Liver (tissue), 9 donors: ENCODE measurements around the gene SMAD9. TPM values are rescaled to one million over a fixed set of nuclear protein-coding genes. Genes with fewer than 3 reads are reported as not detected.

Experiments
- DNase-seq: peaks from one replicate; pipeline ENCODE4 v3.0.0-alpha.2; 2017; ENCODE audit warnings: low spot score
- H3K27ac ChIP-seq, 2 donors: one replicate each; pipeline ENCODE4 v1.7.0; 2013; ENCODE audit warnings: inconsistent platforms in 2 of 2, low read length in 2 of 2, control low read depth in 1 of 2, low read depth in 1 of 2, mild to moderate bottlenecking in 1 of 2
- H3K27me3 ChIP-seq, 4 donors: one replicate each; pipeline versions ENCODE4 v1.6.1 to v1.7.0; 2013; ENCODE audit warnings: low read length in 3 of 4, inconsistent platforms in 1 of 4, mild to moderate bottlenecking in 1 of 4, moderate library complexity in 1 of 4; ENCODE audit not compliant: control insufficient read depth in 4 of 4, insufficient read depth in 4 of 4
- H3K36me3 ChIP-seq, 4 donors: one replicate each; pipeline versions ENCODE4 v1.6.1 to v1.7.0; 2013; ENCODE audit warnings: low read length in 3 of 4, mild to moderate bottlenecking in 3 of 4, low read depth in 1 of 4, moderate library complexity in 1 of 4; ENCODE audit not compliant: control insufficient read depth in 4 of 4, insufficient read depth in 3 of 4
- H3K4me1 ChIP-seq, 4 donors: one replicate each; pipeline versions ENCODE4 v1.6.1 to v1.7.0; 2013; ENCODE audit warnings: low read length in 3 of 4, mild to moderate bottlenecking in 3 of 4, moderate library complexity in 1 of 4; ENCODE audit not compliant: control insufficient read depth in 4 of 4, insufficient read depth in 4 of 4
- H3K4me3 ChIP-seq, 3 donors: one replicate each; pipeline versions ENCODE4 v1.6.1 to v1.7.0; 2013; ENCODE audit warnings: low read length in 3 of 3, control low read depth in 1 of 3, low read depth in 1 of 3, mild to moderate bottlenecking in 1 of 3
- H3K9ac ChIP-seq, 2 donors: one replicate each; pipeline ENCODE4 v1.7.0; 2013; ENCODE audit warnings: low read length in 2 of 2, mild to moderate bottlenecking in 2 of 2, moderate library complexity in 2 of 2, control low read depth in 1 of 2, low read depth in 1 of 2
- H3K9me3 ChIP-seq, 4 donors: one replicate each; pipeline versions ENCODE4 v1.6.1 to v1.7.0; 2013; ENCODE audit warnings: low read length in 3 of 4; ENCODE audit not compliant: control insufficient read depth in 4 of 4
- EGR1 ChIP-seq, 2 donors: IDR thresholded peaks; 2 replicates each; pipeline ENCODE4 v1.6.1; 2016 to 2018; ENCODE audit warnings: antibody characterized with exemption in 2 of 2, low read depth in 2 of 2
- FOXA1 ChIP-seq: IDR thresholded peaks from 2 replicates; pipeline ENCODE4 v1.6.1; 2016; ENCODE audit warnings: antibody characterized with exemption
- FOXA2 ChIP-seq: IDR thresholded peaks from 2 replicates; pipeline ENCODE4 v1.6.1; 2016; ENCODE audit warnings: antibody characterized with exemption
- GABPA ChIP-seq, 2 donors: IDR thresholded peaks in 1 of 2; conservative IDR thresholded peaks in 1 of 2; 2 replicates each; pipeline ENCODE4 v1.6.1; 2016; ENCODE audit warnings: antibody characterized with exemption in 2 of 2, mild to moderate bottlenecking in 1 of 2, moderate library complexity in 1 of 2
- HNF4A ChIP-seq, 2 donors: conservative IDR thresholded peaks; 2 replicates each; pipeline ENCODE4 v1.6.1; 2016; ENCODE audit warnings: antibody characterized with exemption in 2 of 2, mild to moderate bottlenecking in 2 of 2
- HNF4G ChIP-seq: IDR thresholded peaks from 2 replicates; pipeline ENCODE4 v1.6.1; 2016; ENCODE audit warnings: antibody characterized with exemption
- JUND ChIP-seq, 2 donors: IDR thresholded peaks; 2 replicates each; pipeline ENCODE4 v1.6.1; 2016; ENCODE audit warnings: antibody characterized with exemption in 2 of 2
- MAX ChIP-seq: IDR thresholded peaks from 2 replicates; pipeline ENCODE4 v1.6.1; 2016; ENCODE audit warnings: antibody characterized with exemption
- NR2F2 ChIP-seq: IDR thresholded peaks from 2 replicates; pipeline ENCODE4 v1.6.1; 2016; ENCODE audit warnings: antibody characterized with exemption
- RAD21 ChIP-seq, 2 donors: IDR thresholded peaks; 2 replicates each; pipeline ENCODE4 v1.6.1; 2016; ENCODE audit warnings: antibody characterized with exemption in 2 of 2, mild to moderate bottlenecking in 2 of 2
- RXRA ChIP-seq, 2 donors: IDR thresholded peaks; 2 replicates each; pipeline ENCODE4 v1.6.1; 2017 to 2018; ENCODE audit warnings: antibody characterized with exemption in 2 of 2, mild to moderate bottlenecking in 1 of 2
- SP1 ChIP-seq: IDR thresholded peaks from 2 replicates; pipeline ENCODE4 v1.6.1; 2018; ENCODE audit warnings: antibody characterized with exemption, mild to moderate bottlenecking
- TAF1 ChIP-seq: conservative IDR thresholded peaks from 2 replicates; pipeline ENCODE4 v1.6.1; 2016; ENCODE audit warnings: antibody characterized with exemption, mild to moderate bottlenecking
- YY1 ChIP-seq: IDR thresholded peaks from 2 replicates; pipeline ENCODE4 v1.6.1; 2016; ENCODE audit warnings: antibody characterized with exemption, mild to moderate bottlenecking
- WGBS: extraction: QIAGEN DNeasy Blood & Tissue Kit; methylation state at CpG from one replicate; pipeline ENCODE4 v1.1.7; 2013; 5-methylcytosine and 5-hydroxymethylcytosine counted together
- polyA plus RNA-seq, 2 donors: library from polyadenylated mRNA; stranded (reverse) in 1 of 2; unstranded in 1 of 2; fragments of 200-250 nt in 1 of 2; fragments of >200 nt in 1 of 2; fragmentation: Nextera tagmentation in 1 of 2; extraction: Ambion mirVana in 1 of 2; gene quantifications; one replicate each; pipeline versions ENCODE4 v1.2.1 to v1.2.3, GENCODE V29; 2013 to 2015
- total RNA-seq, 2 donors: library from RNA; depleted of rRNA; stranded (reverse); fragments of >200 nt; gene quantifications; one replicate each; pipeline ENCODE4 v1.2.3, GENCODE V29; 2014
- TF ChIP-seq, protein P1 (sequence below): fragments of 150-350 bp; IDR thresholded peaks from 2 replicates; pipeline ENCODE4 v1.5.1; 2017; ENCODE audit warnings: improper control_type of control experiment, low read depth, low read length; ENCODE audit not compliant: missing input control
- TF ChIP-seq, protein P2 (sequence below): IDR thresholded peaks from 2 replicates; pipeline ENCODE4 v1.6.1; 2016; ENCODE audit warnings: antibody characterized with exemption
- donor health status: healthy.
- donor health status: healthy.
- donor health status: healthy.
- donor health status: healthy.
- donor health status: healthy.

The SMAD9 gene
- total and polyA plus RNA-seq, 4 donors = 0.51 to 1.3 (median 0.95) TPM

DNA sequence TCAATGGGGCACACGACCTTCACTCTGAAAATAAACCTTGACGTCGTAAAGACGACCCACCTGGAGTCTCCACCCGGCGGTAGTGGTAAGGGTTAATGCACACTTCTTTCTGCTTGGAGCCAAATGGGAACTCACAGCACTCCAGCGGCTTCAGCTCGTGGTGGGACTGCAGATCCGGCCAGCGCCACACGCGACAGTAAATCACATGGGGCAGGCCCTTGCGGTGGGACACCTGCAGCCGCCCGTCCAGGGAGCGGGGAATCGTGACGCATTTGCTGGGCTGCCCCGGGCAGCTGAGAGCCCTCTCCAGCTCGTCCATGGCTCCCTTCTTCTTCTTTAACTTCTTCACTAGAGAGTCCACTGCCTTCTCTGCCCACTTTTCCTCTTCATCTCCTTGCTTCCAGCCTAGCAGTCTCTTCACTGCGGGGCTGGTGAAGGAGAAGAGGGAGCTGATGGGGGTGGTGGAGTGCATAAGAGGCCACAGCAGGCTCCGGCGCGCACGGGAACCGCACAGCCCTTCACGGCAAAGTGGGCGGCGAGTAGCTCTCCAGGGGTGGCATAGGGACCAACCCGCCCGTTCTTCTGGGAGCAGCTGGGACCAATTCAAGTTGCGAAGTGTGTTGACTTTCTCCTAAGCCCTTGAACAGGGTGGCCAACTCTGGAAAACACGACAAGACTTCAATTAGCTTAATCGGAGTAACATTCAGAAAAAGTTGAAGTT is 40.7 kb downstream of the SMAD9 start:
- H3K9me3 ChIP-seq = no peaks in the 10 kb centered on the region
- no peaks in the 10 kb centered on the region for H3K36me3 ChIP-seq
- no peaks in the 10 kb centered on the region for H3K27me3 ChIP-seq
- TF ChIP-seq, protein P1, sequence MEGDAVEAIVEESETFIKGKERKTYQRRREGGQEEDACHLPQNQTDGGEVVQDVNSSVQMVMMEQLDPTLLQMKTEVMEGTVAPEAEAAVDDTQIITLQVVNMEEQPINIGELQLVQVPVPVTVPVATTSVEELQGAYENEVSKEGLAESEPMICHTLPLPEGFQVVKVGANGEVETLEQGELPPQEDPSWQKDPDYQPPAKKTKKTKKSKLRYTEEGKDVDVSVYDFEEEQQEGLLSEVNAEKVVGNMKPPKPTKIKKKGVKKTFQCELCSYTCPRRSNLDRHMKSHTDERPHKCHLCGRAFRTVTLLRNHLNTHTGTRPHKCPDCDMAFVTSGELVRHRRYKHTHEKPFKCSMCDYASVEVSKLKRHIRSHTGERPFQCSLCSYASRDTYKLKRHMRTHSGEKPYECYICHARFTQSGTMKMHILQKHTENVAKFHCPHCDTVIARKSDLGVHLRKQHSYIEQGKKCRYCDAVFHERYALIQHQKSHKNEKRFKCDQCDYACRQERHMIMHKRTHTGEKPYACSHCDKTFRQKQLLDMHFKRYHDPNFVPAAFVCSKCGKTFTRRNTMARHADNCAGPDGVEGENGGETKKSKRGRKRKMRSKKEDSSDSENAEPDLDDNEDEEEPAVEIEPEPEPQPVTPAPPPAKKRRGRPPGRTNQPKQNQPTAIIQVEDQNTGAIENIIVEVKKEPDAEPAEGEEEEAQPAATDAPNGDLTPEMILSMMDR = no peak
- TF ChIP-seq GABPA (IDR thresholded peaks at IDR 0.05 in 1 of 2, conservative IDR thresholded peaks at IDR 0.05 in 1 of 2) = no peak
- TF ChIP-seq JUND (IDR thresholded peaks at IDR 0.05) = no peak
- TF ChIP-seq RXRA (IDR thresholded peaks at IDR 0.05) = no peak
- no peak for TF ChIP-seq HNF4G
- no peak for TF ChIP-seq EGR1 (IDR thresholded peaks at IDR 0.05; ENCODE audit: low read depth in 2 of 2)
- no peak for TF ChIP-seq FOXA2
- no peak for TF ChIP-seq RAD21 (IDR thresholded peaks at IDR 0.05)
- TF ChIP-seq, protein P2, sequence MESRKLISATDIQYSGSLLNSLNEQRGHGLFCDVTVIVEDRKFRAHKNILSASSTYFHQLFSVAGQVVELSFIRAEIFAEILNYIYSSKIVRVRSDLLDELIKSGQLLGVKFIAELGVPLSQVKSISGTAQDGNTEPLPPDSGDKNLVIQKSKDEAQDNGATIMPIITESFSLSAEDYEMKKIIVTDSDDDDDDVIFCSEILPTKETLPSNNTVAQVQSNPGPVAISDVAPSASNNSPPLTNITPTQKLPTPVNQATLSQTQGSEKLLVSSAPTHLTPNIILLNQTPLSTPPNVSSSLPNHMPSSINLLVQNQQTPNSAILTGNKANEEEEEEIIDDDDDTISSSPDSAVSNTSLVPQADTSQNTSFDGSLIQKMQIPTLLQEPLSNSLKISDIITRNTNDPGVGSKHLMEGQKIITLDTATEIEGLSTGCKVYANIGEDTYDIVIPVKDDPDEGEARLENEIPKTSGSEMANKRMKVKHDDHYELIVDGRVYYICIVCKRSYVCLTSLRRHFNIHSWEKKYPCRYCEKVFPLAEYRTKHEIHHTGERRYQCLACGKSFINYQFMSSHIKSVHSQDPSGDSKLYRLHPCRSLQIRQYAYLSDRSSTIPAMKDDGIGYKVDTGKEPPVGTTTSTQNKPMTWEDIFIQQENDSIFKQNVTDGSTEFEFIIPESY = no peak
- TF ChIP-seq NR2F2 = no peak
- TF ChIP-seq SP1 = no peak
- TF ChIP-seq FOXA1 = no peak
- no peak for TF ChIP-seq MAX
- H3K9ac ChIP-seq = no peak overlapping the region
- no peak overlapping the region for H3K27ac ChIP-seq
- 92% methylated on average over 34 of the region's 34 CpGs for WGBS
- no peaks in the 10 kb centered on the region for H3K4me1 ChIP-seq
- no peak for DNase-seq
- no peak overlapping the region for H3K4me3 ChIP-seq

DNA sequence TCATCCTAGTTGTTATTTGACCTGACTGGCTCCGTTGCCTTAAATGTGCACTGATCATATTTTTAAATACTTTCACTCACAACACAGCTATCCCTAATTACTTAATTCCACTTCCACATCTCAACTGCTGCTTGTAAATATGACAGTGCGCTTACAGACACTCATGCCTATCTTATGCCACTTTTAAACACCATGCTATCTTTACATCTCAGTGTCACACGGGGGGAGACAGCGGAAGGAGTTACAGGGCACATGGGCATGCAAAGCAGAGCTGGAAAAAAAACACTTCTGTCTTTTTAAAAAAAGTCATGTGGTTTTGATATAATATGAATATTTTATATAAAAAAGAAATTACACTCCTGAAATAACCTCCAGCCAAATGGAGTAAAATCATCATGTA is 44.1 kb downstream of the SMAD9 start:
- H3K4me3 ChIP-seq = no peak overlapping the region
- no peaks in the 10 kb centered on the region for H3K36me3 ChIP-seq
- H3K9me3 ChIP-seq = no peaks in the 10 kb centered on the region
- no peak for DNase-seq
- H3K4me1 ChIP-seq = no peaks in the 10 kb centered on the region
- no peak overlapping the region for H3K9ac ChIP-seq
- H3K27me3 ChIP-seq = no peaks in the 10 kb centered on the region
- WGBS = 74% methylated on average over 4 of the region's 4 CpGs
- H3K27ac ChIP-seq = no peak overlapping the region
- no peak for TF ChIP-seq NR2F2
- no peak for TF ChIP-seq HNF4A (conservative IDR thresholded peaks at IDR 0.05)
- no peak for TF ChIP-seq MAX
- no peak for TF ChIP-seq FOXA1
- TF ChIP-seq RXRA (IDR thresholded peaks at IDR 0.05) = no peak
- TF ChIP-seq, protein P2 = no peak
- no peak for TF ChIP-seq TAF1
- TF ChIP-seq, protein P1 = no peak
- TF ChIP-seq EGR1 (IDR thresholded peaks at IDR 0.05; ENCODE audit: low read depth in 2 of 2) = no peak
- TF ChIP-seq RAD21 (IDR thresholded peaks at IDR 0.05) = no peak
- TF ChIP-seq YY1 = no peak
- no peak for TF ChIP-seq SP1
- no peak for TF ChIP-seq JUND (IDR thresholded peaks at IDR 0.05)
- no peak for TF ChIP-seq HNF4G
